Upper lobe of left lung (tissue), 4 donors: ENCODE results near the gene ARHGAP42.

Experiments
- CTCF ChIP-seq, 6 experiments: fragments of 450-650 bp in 4 of 6; fragments of 200-600 bp in 2 of 6; sonication (generic) in 2 of 6; IDR thresholded peaks; one replicate each; pipeline ENCODE4 v1.5.1; 2016 to 2019; ENCODE audit warnings: antibody characterized with exemption in 6 of 6
- EP300 ChIP-seq, 4 donors: sonication (generic); formaldehyde crosslinking; IDR thresholded peaks; one replicate each; pipeline ENCODE4 v1.5.1; 2017; ENCODE audit warnings: antibody characterized with exemption in 4 of 4, control low read depth in 2 of 4
- POLR2AphosphoS5 ChIP-seq, 2 donors: sonication (generic); formaldehyde crosslinking; IDR thresholded peaks; one replicate each; pipeline ENCODE4 v1.5.1; 2017; ENCODE audit warnings: antibody characterized with exemption in 2 of 2

- TF ChIP-seq CTCF (IDR thresholded peaks at IDR 0.05), result no peak
- no peak for TF ChIP-seq POLR2AphosphoS5 (IDR thresholded peaks at IDR 0.05)
- TF ChIP-seq EP300 (IDR thresholded peaks at IDR 0.05), result no peak
These were observed 202.7 kb downstream of the ARHGAP42 start for GRCh38 chr11:100889758-100890157.
